Urinary bladder (tissue), 4 donors: ENCODE data around the gene ADH5. TPM values are rescaled to one million over a fixed set of nuclear protein-coding genes. Genes with fewer than 3 reads are reported as not detected.
"Not testable (repeated sequence)": the region's sequence is repeated elsewhere in the genome, so short reads cannot be mapped to it uniquely, and the experiment has no call there.

ENCODE experiments used
- DNase-seq: peaks from one replicate; pipeline ENCODE4 v3.0.0-alpha.2; 2015; ENCODE audit errors: extremely low spot score
- H3K27ac ChIP-seq: one replicate; pipeline ENCODE4 v1.5.1; 2013; ENCODE audit warnings: low read depth, mild to moderate bottlenecking, moderate library complexity
- H3K36me3 ChIP-seq: one replicate; pipeline ENCODE4 v1.6.1; 2013; ENCODE audit warnings: mild to moderate bottlenecking, moderate library complexity; ENCODE audit not compliant: insufficient read depth
- H3K4me1 ChIP-seq: one replicate; pipeline ENCODE4 v1.6.1; 2013; ENCODE audit warnings: mild to moderate bottlenecking, moderate library complexity; ENCODE audit not compliant: insufficient read depth
- H3K4me3 ChIP-seq: one replicate; pipeline ENCODE4 v1.5.1; 2013; ENCODE audit warnings: low read depth, low read length
- WGBS: extraction: QIAGEN DNeasy Blood & Tissue Kit; methylation state at CpG from one replicate; pipeline ENCODE4 v1.1.7; 2013; 5-methylcytosine and 5-hydroxymethylcytosine counted together
- polyA plus RNA-seq: library from polyadenylated mRNA; stranded (reverse); fragments of 200-250 nt; gene quantifications from one replicate; pipeline ENCODE4 v1.2.3, GENCODE V29; 2013
- total RNA-seq: library from RNA; depleted of rRNA; stranded (reverse); fragments of >200 nt; gene quantifications from one replicate; pipeline ENCODE4 v1.2.3, GENCODE V29; 2014
- donor health status: healthy with polysubstance abuse.
- donor health status: healthy.

ADH5 gene
- total and polyA plus RNA-seq, 2 donors: 165 to 297 TPM

DNA sequence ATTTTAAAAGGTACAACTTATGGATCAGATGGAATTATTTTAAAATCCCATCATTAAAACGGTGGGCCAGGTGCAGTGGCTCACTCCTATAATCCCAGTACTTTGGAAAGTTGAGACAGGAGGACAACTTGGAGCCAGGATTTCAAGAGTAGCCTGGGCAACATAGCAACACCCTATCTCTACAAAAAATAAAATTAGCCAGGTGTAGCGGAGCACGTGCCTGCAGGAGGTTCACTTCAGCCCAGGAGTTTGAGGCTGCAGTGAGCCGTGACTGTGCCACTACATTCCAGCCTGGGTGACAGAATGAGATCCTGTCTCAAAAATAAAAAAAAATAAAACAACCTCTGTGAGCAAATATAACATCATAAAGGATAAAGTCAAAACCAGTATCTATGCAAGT lies 11.4 kb downstream of the ADH5 start:
- 76% methylated on average over 4 of the region's 4 CpGs for WGBS
- no peak for DNase-seq
- H3K27ac ChIP-seq: no peak overlapping the region
- no peaks in the 10 kb centered on the region for H3K4me1 ChIP-seq
- H3K4me3 ChIP-seq: no peak overlapping the region
- H3K36me3 ChIP-seq: peaks cover 10% of the 10 kb centered on the region

DNA sequence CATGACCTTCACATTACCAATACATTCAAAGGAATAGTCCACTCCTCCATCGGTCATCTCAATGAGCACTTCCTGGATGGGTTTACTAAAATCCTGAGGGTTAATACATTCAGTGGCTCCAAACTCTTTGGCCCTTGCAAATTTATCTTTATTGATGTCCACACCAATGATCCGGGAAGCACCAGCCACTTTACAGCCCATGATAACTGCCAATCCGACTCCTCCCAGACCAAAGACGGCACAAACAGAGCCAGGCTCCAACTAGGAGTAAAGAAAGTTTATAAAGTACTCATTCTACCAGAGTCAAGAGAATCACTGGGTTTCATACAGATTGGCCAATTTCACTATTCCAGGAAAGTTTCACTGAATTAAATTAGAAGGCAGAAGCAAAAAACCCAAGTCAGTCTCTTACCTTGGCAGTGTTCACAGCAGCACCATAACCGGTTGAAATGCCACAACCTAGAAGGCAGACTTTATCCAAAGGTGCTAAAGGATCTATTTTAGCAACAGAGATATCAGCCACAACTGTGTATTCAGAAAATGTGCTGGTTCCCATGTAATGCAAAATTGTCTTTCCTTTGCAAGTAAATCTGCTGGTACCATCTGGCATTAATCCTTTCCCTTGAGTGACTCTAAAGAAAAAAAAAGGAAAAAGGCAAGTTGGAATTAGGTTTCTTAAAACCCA lies 12.2 kb downstream of the ADH5 start:
- WGBS: 92% methylated on average over 5 of the region's 5 CpGs
- Histone ChIP-seq H3K4me3 (no peak overlapping the region), H3K27ac (no peak overlapping the region), H3K4me1 (no peaks in the 10 kb centered on the region), H3K36me3 (peaks cover 10% of the 10 kb centered on the region)
- DNase-seq: no peak

DNA sequence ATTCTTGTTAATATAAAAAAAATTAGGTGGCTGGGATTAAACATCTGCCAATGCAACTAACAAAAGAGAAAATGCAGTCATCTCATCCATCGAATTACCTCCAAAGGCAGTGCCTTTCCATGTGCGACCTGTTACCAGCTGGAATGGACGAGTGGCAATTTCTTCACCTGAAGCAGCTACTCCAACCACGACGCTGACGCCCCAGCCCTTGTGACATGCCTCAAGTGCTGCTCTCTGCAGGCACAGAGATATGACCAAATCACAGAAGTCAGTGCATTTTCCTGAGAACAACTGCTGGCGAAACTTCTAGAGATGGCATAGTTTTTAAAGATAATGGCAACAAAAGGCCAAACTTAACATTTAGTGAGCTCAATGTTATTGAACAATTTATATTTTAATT lies 13.8 kb downstream of the ADH5 start:
- H3K4me3 ChIP-seq: no peak overlapping the region
- WGBS: 96% methylated on average over 7 of the region's 7 CpGs
- no peak overlapping the region for H3K27ac ChIP-seq
- no peaks in the 10 kb centered on the region for H3K4me1 ChIP-seq
- H3K36me3 ChIP-seq: peaks cover 10% of the 10 kb centered on the region
- no peak for DNase-seq

DNA sequence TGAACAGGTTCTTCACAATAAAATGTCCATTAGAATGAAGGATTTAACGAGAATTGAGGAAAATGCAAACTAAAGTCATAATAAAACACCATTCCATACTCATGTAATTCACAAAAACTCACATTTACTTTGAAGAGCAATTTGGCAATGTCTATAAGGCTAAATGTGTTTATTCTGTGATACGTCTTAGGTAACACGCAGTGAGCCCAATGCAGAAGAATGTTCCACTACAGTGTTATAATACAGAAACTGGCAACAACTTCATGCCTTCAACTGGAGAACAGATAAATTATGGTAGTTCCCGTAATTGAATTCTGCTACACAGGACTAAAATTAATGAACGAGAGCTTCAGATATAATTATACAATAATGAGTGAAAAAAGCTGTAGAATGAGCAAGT lies 17.4 kb downstream of the ADH5 start:
- WGBS: 83% methylated on average over 5 of the region's 5 CpGs
- no peaks in the 10 kb centered on the region for H3K4me1 ChIP-seq
- H3K4me3 ChIP-seq: no peak overlapping the region
- peaks cover 7% of the 10 kb centered on the region for H3K36me3 ChIP-seq
- H3K27ac ChIP-seq: no peak overlapping the region
- no peak for DNase-seq

DNA sequence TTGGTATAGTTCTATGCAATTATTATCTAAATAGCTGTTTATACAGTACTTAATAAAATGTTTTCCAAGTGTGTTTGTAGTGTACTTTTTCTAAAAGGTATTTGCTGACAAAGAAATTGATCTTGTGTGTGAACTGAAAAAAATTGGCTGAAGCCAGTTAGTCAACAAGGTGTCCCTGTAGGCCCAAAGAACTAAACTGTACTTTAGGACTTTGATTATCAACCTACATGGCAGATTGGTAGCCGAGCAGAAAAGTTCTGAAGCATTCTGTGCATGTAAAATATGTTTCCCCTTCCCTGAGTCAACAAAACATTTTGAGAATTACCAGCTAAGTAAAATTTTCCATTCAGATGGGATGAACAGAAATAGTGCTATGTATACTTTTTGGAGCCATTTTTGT lies 21.0 kb downstream of the ADH5 start:
- WGBS: 69% methylated on average over 1 of the region's 1 CpG
- Histone ChIP-seq H3K36me3 (no peaks in the 10 kb centered on the region), H3K4me1 (no peaks in the 10 kb centered on the region), H3K4me3 (no peak overlapping the region), H3K27ac (no peak overlapping the region)
- DNase-seq: no peak

DNA sequence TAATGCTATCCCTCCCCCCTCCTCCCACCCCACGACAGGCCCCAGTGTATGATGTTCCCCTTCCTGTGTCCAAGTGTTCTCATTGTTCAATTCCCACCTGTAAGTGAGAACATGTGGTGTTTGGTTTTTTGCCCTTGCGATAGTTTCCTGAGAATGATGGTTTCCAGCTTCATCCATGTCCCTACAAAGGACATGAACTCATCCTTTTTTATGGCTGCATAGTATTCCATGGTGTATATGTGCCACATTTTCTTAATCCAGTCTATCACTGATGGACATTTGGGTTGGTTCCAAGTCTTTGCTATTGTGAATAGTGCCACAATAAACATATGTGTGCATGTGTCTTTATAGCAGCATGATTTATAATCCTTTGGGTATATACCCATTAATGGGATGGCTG lies 23.1 kb downstream of the ADH5 start:
- not testable (repeated sequence) for H3K27ac ChIP-seq, H3K4me1 ChIP-seq, DNase-seq, H3K36me3 ChIP-seq, H3K4me3 ChIP-seq
- 100% methylated on average over 2 of the region's 2 CpGs for WGBS

DNA sequence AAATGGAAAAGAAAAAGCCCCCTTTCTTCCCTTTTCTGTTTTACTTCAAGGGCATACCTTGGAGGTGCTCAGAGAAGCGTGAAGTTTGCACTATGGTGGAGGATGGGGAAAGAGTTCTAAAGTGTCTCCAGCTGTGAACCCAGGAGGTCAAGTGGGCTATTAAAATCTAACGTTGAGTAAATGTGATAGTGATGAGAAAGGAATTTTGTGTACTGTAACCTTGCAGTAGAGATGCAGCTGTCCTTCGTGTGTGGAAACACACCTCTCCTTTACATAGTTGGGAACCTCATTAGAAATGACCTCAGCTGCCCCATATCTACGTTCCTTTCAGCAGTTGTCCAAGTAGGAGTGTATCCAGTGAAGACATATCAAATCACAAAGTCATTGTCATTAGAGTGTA lies 26.5 kb downstream of the ADH5 start:
- Histone ChIP-seq H3K27ac (no peak overlapping the region), H3K4me3 (no peak overlapping the region), H3K36me3 (no peaks in the 10 kb centered on the region), H3K4me1 (no peaks in the 10 kb centered on the region)
- no peak for DNase-seq
- WGBS: 65% methylated on average over 4 of the region's 4 CpGs

DNA sequence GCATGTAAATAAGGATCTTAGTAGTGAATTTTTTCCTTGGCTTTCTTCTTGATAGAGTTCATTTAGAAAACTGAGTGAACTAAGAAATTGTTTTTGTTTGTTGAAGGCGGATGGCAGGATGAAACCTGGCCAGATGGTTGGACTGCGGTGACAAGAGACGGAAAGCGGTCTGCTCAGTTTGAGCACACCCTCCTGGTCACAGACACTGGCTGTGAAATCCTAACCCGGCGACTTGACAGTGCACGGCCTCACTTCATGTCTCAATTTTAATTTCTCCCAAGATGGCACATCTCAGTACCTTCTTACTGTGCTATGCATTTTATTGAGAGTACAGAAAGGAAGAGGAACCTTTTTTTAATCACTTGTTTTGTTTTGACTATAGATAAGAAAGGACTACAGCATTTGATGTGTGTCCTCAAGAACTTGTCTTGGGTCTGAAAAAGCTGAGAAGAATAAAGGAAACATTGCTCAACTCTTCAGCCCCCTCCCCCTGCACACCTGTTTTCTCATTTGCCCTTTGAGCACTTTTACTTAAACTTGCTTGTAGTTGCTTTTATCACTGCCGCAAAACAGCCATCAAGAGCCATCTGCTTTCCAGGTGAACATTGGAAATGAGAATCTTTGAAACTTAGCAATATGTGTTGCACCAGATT lies 27.4 kb downstream of the ADH5 start:
- Histone ChIP-seq H3K4me1 (no peaks in the 10 kb centered on the region), H3K36me3 (no peaks in the 10 kb centered on the region), H3K27ac (no peak overlapping the region), H3K4me3 (no peak overlapping the region)
- 94% methylated on average over 8 of the region's 8 CpGs for WGBS
- no peak for DNase-seq

DNA sequence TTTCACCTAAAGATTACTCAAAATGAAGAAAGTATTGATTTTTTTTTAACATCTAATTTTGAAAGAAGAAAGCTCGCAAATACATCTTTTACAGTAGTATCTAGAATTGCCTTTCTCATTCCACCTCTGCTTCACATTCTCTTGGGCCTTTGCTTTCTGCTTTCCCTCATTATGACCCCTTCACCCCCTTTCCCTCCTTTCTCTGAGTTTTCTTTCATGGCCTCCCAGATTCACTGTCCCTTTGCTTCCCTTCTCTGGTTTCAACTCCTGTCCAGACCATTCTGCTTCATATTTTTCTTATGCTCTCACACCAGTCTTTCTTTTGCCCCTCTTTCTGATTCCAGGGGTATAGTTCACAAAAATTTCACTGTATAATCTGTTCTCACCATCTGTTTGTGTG lies 29.0 kb downstream of the ADH5 start:
- Histone ChIP-seq H3K4me3 (no peak overlapping the region), H3K4me1 (no peaks in the 10 kb centered on the region), H3K36me3 (no peaks in the 10 kb centered on the region), H3K27ac (no peak overlapping the region)
- no peak for DNase-seq
- 100% methylated on average over 1 of the region's 1 CpG for WGBS

DNA sequence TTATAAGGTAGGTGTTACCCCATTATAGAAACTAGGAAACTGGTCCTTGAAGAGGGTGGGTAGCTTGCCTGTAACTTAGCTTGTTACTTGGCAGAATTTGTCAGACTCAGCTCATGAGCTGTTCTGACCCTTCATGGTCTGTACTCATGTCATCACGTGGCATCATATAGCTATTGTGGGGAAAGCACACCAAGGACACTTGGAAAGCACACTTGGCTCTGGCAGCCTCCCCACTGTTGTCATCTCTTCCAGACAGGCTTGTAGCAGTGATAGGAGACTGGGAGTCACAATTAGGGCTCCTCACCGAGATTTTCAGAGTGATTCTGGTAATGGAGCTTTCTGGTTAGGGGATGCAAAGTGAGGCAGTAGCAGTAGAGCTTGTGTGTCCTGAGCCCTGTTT lies 30.4 kb downstream of the ADH5 start:
- DNase-seq: no peak
- Histone ChIP-seq H3K4me1 (no peaks in the 10 kb centered on the region), H3K4me3 (no peak overlapping the region), H3K27ac (no peak overlapping the region), H3K36me3 (no peaks in the 10 kb centered on the region)
- 94% methylated on average over 2 of the region's 2 CpGs for WGBS

DNA sequence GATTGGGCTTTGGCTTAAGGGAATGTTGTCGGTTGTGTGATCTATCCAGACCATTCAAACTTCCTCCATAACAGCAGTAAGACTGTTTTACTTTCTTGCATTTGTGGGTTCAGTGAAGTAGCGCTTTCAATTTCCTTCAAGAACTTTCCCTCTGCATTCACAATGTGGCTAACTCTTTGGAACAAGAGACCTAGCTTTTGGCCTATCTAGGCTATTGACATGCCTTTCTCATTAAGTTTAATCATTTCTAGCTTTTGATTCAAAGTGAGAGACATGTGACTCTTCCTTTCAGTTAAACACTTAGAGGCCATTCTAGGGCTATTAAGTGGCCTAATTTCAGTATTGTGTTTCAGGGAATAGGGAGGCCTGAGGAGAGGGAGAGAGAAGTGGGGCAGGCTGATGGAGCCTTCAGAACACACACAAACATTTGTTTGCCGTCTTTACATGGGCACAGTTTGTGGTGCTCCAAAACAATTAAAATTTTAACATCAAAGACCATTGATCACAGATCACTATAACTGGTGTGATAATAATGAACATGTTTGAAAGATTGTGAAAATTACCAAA lies 34.1 kb downstream of the ADH5 start:
- H3K36me3 ChIP-seq: no peaks in the 10 kb centered on the region
- no peak overlapping the region for H3K27ac ChIP-seq
- H3K4me1 ChIP-seq: no peaks in the 10 kb centered on the region
- DNase-seq: no peak
- no peak overlapping the region for H3K4me3 ChIP-seq
- WGBS: 81% methylated on average over 3 of the region's 3 CpGs

DNA sequence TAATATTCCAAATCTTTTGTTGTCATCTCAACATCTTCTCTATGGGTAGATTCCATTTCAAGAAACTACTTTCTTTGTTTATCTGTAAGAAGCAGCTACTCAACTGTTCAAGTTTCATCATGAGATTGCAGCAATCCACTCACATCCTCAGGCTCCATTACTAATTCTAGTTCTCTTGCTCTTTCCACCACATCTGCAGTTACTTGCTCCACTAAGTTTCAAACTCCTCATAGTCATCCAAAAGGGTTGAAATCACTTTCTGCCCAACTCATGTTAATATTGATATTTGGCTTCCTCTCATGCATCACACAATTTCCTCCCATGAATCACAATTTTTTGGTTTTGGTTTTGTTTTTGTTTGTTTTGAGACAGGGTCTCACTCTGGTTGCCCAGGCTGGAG lies 35.7 kb downstream of the ADH5 start:
- no peak for DNase-seq
- H3K4me3 ChIP-seq: no peak overlapping the region
- H3K27ac ChIP-seq: no peak overlapping the region
- no peaks in the 10 kb centered on the region for H3K4me1 ChIP-seq
- H3K36me3 ChIP-seq: peaks cover 2% of the 10 kb centered on the region

DNA sequence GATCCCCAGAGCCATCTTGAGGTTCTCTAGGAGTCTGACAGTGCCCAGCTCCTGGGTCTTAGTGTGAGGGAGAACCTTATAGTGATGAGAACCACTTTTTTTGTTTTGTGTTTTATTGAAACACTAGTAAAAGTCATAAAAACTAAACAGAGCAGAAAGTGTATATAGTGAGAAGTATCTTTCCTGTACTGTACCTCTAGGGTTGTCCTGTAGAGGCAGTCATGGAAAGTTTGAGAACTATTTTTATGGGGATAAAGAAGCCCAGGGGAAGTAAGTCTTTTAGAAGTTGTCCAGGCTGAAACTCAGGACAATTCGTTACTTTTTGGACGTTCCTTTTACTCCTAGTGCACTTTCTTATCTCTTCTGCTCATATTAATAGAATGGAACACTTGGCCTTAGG lies 40.9 kb downstream of the ADH5 start:
- no peak overlapping the region for H3K4me3 ChIP-seq
- no peak for DNase-seq
- H3K27ac ChIP-seq: no peak overlapping the region
- H3K4me1 ChIP-seq: no peaks in the 10 kb centered on the region
- H3K36me3 ChIP-seq: peaks cover 5% of the 10 kb centered on the region
- 50% methylated on average over 2 of the region's 2 CpGs for WGBS

DNA sequence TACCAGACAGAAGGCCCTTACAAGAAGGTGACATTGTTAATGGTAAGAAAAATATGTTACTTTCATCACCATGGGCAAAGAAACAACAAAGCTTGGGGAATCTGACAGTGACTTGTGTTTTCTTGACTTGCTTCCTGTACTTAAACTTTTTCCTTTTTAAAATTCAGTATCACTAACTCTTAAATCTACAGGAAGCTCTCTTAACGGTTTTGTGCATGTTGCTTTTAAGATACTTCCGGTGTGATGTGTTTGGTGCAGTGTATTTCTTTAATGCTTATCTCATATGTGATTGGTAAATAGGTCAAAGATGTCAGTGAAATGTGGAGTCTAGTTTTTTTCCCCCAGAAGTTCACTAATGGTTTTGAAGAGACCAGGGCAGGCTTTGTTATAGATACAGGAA lies 45.2 kb downstream of the ADH5 start:
- no peak overlapping the region for H3K4me3 ChIP-seq
- H3K27ac ChIP-seq: no peak overlapping the region
- DNase-seq: no peak
- H3K4me1 ChIP-seq: no peaks in the 10 kb centered on the region
- peaks cover 3% of the 10 kb centered on the region for H3K36me3 ChIP-seq
- 55% methylated on average over 2 of the region's 2 CpGs for WGBS
